Activated CD8-positive, alpha-beta memory T cell treated with anti-CD3 and anti-CD28 coated beads for 36 hours (primary cell): ENCODE measurements around the gene SELENOF. TPM values are rescaled to one million over a fixed set of nuclear protein-coding genes. Genes with fewer than 3 reads are reported as not detected.

ENCODE experiments used
- CTCF ChIA-PET: fragments of 350-600 bp; sonication (Branson Sonifier 250); formaldehyde crosslinking; loops from one replicate; lab custom pipeline; 2021; ENCODE audit warnings: antibody characterized with exemption; lab: Charles Lee
- POLR2A ChIA-PET: fragments of 350-600 bp; sonication (Branson Sonifier 250); formaldehyde crosslinking; loops from one replicate; lab custom pipeline; 2021; ENCODE audit warnings: antibody characterized with exemption; lab: Charles Lee
- total RNA-seq, 2 experiments: library from RNA; stranded (reverse); gene quantifications; one replicate each; pipeline ENCODE4 v1.2.3, GENCODE V29; 2021

Gene SELENOF
- total RNA-seq, 2 experiments from 2014 or later, result 155 to 156 TPM

DNA sequence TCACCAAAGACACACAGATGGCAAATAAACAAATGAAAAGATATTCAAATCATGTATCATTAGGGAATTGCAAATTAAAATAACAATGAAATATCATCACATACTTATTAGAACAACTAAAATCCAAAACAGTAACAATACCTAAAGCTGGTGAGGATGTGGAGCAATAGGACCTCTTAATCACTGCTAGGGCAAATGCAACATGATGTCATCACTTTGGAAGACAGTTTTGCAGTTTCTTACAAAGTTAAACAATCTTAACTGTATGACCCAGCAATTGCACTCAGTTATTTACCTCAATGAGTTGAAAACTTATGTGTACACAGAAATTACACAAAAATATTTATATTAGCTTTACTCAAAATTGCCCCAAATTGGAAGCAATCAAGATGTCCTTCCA is 47.3 kb downstream of the SELENOF start:
- ChIA-PET POLR2A (no interaction called here), CTCF (no interaction called here)

DNA sequence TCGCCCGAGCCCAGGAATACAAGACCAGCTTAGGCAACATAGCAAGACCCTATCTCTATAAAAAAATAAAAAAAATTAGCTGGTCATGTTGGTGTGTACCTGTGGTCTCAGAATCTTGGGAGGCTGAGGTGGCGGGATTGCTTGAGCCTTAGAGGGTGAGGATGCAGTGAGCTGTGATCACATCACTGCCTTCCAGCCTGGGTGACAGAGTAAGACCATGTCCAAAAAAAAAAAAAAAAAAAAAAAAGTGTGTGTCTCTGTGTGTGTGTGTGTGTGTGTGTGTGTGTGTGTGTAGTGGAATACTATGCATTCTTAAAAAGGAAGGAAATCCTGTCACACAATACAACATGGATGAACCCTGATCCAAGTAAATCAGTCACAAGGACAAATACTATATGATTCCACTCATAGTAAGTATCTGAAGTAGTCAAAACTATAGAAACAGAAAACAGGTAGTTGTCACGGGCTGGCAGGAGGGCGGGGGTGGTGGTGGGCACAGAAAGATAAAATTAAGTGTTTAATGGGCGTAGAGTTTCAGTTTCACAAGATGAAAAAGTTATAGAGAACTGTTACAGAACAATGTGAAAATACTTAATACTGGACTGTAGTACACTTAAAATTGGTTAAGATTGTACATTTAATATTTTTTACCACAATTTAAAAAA is 47.8 kb downstream of the SELENOF start:
- ChIA-PET POLR2A (no interaction called here), CTCF (interaction anchor here (0.5 kb wide), 1 partner anchor 130 kb away, joined by 3 read pairs; no protein-coding TSS in a partner anchor)

DNA sequence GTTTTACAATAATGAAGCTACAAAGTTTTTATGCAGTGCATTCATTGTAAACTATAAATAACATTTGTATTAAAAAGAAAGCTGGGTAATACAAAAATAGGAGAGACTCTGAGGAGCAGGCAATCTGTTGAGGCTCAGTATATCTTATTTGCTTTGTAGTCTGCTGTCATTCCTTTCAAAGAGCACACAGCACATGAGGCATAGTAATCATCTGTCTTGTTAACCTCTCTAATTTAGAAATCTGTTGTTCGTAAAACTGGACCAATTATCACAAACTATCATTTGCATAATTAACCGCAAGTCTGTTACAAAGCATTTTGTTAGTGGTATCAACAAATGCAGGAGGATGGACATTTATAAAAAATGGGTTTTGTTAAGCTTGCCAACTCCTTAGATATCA is 51.0 kb downstream of the SELENOF start:
- CTCF ChIA-PET, result no interaction called here
- POLR2A ChIA-PET, result no interaction called here

DNA sequence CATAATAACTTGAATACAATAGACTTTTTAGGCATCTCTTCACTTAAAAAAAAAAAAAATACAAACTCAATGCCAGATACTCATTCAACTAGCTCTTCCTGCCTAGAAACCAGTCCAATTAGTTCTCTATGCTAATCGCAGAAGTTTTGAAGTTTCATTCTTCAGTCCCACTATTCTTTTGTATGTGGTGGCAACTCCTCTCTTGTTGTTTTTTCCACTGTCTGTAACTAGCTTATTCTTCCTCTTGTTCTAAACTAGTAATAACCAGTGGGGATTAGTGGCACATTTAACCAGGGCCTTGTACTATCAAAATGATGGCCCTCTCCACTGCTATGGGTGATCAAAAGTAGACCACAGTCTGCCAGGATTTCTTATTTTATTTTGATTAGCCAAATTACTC is 52.5 kb downstream of the SELENOF start:
- ChIA-PET POLR2A (no interaction called here), CTCF (no interaction called here)

DNA sequence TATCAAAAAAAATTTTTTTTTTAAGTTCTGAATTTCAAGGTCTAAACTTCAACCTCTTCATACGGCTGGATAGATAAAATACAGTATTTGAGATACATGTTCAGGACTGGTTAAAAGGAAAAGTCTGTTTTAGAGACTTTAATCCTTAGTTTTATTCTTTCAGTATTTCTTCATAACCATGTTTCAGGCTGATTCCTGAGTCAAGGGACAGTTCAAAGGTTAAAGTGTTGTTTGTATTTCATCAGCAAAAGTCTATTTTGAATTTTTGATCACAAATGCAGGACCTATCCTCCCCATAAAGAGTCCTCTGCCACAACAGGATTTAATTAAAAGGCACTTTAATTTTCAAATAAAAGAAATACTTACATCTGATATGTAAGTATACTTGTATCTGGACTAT is 53.5 kb downstream of the SELENOF start:
- POLR2A ChIA-PET, result no interaction called here
- CTCF ChIA-PET, result no interaction called here

DNA sequence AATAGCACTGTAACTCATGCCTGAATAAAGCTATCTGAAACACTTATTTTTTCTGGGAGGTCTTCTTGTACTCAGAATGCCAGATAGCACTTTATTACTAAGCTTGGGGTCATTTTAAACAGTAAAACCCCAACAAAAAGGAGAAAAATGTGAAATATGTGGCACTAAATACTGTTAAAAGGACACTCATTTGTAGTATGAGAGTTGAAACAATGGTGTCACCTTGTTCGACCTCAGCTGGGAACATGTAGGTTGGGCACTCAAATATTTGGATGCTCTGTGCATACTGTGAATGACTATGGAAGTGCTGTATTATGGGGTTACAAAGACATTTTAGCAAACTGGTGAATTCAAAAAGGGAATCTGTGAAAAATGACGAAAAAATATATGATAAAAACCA is 53.9 kb downstream of the SELENOF start:
- POLR2A ChIA-PET, result no interaction called here
- CTCF ChIA-PET, result no interaction called here

DNA sequence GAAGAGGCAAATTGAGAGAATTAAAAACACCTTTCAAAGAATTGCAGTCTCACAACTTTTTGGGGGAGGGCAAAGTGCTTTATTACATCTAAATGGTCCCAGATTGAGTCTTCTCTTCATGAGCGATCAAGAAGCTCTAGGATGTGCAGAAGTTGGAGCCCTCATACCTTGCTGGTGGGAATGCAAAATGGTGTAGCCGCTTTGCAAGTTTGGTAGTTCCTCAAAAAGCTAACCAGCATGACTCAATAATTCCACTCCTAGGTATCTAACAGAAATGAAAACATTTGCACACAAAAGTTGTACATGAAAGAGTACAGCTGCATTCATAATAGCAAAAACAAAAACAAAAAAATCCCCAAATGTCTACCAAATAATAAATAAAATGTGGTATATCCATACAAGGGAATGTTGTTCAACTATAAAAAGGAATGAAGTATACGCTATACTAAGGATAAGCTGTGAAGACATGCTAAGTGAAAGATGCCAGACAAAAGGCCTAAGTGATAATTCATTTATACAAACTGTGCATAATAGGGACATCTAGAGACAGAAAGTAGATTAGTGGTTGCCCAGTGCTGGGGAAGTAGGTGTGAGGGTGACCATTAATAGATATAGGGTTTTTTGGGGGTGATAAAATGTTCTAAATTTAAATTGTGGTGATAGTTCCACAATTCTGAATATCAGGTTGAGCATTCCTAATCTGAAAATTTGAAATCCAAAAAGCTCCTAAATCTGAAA is 55.2 kb downstream of the SELENOF start:
- ChIA-PET POLR2A (no interaction called here), CTCF (no interaction called here)

DNA sequence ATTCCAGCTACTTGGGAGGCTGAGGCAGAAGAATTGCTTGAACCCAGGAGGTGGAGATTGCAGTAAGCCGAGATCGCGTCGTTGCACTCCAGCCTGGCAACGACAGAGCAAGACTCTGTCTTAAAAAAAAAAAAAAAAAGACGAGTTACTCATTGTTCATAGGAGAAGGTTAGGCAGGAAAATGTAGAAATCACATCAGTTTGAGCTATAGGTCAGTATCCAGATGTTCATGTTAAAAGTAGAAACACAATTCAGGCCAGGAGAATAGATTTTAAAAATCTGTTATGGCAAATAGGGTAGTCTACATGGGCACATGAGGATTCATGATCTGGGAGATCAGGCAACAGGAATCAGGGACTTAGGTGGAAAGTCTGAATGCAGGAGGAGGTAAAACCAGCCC is 57.7 kb downstream of the SELENOF start:
- ChIA-PET POLR2A (no interaction called here), CTCF (interaction anchor here (0.7 kb wide), 1 partner anchor 473 kb away, joined by 4 read pairs; the partner anchor contains the start of gene LMO4)

DNA sequence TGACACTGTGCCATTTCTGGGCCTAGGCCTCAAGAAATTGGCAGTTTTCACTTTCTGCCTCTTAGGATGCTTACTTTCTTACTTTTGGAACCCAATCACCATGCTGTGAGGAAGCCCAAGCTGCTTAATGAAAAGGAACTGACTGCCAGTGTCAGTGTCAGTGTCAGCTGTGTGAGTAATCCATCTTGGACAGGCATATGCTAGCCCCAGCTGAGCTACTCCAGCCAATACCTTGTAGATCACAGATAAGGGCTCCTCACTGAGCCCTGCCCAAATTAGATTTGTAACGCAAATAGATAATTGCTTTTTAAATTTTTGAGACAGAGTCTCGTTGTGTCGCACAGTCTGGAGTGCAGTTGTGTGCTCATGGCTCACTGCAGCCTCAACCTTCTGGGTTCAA is 59.6 kb downstream of the SELENOF start:
- CTCF ChIA-PET, result no interaction called here

DNA sequence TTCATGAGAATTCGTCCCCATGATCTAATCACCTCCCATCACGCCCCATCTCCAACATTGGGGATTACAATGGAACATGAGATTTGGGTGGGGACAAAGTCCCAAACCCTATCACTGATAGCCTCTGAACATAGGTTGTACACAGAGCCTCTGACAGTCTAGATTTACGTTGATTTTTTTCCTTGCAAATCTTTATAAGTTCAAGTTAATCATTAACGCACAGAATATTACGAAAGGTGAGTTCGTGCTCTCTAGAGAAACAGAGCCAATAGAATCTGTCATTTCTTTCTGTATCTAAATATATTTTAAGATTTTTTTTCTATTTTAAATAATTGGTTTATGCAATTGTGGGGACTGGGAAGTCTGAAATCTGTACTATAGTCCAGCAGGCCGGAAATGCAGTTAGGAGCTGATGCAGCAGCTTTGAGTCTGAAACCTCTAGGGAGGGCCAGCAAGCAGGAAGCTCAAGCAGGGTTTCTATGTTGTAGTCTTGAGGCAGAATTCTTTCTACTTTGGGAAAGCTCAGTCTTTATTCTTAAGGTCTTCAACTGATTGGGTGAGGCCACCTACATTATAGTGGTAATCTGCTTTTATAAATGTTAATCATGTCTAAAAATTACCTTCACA is 61.0 kb downstream of the SELENOF start:
- ChIA-PET CTCF (no interaction called here), POLR2A (no interaction called here)

More for the DNA sequence above, 59.6 kb downstream of the SELENOF start:
- POLR2A ChIA-PET, result no interaction called here

DNA sequence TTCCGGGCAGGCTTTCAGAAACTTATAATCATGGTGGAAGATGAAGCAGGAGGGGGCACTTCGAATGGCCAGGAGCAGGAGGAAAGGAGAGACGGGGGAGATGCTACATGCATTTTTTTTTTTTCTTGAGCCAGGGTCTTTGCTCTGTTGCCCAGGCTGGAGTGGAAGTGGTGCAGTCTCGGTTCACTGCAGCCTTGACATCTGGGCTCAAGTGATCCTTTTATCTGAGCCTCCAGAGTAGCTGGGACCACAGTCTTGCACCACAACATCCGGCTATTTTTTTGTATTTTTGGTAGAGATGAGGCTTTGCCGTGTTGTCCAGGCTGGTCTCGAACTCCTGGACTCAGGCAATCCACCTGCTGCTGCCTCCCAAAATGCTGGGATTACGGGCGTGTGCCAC is 61.6 kb downstream of the SELENOF start:
- ChIA-PET POLR2A (no interaction called here), CTCF (no interaction called here)

DNA sequence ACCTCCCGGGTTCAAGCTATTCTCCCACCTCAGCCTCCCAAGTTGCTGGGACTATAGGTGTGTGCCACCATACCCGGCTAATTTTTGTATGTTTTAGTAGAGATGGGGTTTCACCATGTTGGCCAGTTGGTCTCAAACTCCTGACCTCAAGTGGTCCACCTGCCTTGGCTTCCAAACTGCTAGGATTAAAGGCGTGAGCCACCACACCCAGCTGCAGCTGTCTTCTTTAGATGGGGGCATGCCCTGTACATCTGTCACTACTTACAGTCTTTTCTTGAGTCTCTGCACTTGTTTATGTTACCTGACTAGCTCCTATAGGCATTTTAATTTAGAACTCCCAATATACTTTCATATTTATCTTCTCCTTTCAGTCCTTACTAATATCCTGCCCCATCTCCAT is 64.2 kb downstream of the SELENOF start:
- ChIA-PET POLR2A (no interaction called here), CTCF (no interaction called here)

DNA sequence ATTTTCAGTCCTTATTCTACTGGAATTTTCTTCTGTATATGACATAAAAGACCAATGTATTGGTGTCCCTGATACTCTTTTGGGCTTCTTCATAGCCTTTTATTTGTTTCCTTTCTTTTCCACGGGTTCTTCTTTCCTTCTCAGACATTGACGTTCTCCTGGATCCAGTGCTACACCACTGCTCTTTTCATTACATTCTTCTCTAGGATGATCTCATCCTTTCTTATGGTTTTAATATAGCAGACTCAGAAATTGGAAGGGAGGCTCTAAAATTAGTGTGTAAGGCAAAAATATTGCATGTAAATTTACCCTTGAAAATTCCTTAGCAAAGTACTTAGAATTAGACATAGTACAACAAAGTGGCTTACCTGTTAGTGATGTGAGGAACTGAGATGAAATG is 65.3 kb downstream of the SELENOF start:
- ChIA-PET CTCF (no interaction called here), POLR2A (no interaction called here)

DNA sequence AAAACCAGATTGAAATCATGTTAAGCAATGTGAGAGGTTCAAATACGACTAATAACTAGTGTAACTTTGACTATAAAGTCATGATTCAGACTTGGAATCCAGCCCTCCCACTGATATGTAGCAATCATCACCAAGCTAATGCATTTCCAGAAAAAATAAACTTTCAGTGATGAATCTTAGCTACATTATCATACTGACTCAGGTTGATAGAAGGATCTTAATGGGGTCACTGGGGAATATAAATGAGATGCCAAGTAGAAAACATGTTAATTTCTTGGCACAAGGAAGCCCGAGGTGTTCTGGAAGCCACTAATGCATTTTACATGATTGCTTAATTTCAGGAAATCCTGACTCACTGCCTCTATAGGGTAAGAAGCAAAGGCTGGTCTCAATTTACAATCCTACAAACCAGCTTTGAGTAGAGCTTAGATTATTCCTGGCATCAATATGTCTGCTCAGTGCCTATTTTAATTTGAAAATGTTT is 67.7 kb downstream of the SELENOF start:
- POLR2A ChIA-PET, result no interaction called here
- CTCF ChIA-PET, result no interaction called here

DNA sequence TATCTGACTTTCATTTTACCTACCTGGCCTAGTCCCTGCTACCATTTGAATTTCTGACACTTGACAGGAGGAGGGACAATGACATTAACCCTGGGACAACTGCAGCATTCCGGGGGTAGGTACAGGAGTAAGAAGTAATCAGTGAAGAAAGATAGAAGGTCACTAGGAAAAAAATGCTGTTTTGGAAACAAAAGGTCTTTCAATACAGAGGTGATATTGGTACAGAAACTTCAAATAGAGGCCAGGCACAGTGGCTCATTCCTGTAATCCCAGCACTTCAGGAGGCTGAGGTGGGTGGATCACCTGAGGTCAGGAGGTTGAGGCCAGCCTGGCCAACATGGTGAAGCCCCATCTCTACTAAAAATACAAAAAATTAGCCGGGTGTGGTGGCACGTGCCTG is 68.4 kb downstream of the SELENOF start:
- ChIA-PET CTCF (no interaction called here), POLR2A (no interaction called here)

DNA sequence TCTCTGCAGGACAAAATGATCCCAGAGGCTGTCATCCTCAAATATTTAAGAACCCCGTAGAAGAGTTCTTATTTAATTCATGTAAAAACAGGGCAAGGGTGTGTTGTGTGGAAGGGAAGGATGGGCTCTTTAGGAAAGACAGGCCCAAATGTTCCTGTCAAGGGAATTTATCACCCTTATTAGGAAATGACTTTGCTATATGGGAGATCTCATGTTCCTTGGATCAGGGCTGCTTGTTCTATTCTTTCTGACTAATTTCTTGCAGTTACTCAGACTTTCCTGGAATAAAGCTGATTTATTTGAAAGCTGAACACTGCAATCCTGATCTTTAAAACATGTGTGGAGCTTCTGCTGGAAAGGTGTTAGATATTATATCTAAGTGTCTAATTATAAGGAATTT is 72.8 kb downstream of the SELENOF start:
- ChIA-PET CTCF (interaction anchor here (1.0 kb wide), 1 partner anchor 244 kb away, joined by 4 read pairs; no protein-coding TSS in a partner anchor), POLR2A (no interaction called here)

DNA sequence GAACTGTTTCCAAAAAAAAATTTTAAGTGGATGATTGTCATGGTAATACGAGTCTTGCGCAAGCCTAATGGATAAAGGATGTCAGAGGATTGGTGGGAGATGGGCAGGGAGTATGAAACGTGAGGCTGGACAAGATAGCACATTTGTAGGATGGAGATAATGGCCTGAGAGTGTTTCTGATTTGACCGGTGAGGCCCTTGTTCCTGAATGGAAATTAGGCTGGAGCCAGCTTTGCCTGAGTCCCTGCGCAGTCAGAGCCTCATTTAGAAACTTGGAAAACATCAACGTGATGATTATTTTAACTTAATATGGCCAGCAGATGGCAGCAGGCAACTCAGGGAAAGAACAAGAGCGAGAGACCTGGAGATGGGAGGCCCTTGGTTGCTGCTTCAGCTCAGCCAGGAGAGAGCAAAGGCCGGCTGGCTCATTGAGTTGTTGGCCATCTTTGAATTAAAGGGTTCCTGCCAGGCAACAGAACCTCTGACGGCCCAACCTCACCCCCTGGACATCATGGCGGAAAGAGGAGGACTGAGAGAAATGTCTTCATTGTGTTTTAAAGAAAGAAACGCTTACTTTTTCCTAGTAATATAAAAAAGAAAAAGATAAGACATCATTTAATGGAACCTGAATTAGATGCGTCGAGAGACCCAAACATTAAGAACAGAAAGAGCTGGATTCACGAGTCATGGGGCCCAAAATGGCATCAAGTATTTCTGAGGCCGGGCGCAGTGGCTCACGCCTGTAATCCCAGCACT is 80.3 kb downstream of the SELENOF start:
- CTCF ChIA-PET, result interaction anchor here (0.6 to 2.0 kb wide), 9 partner anchors 22 to 418 kb away, joined by 3 to 12 read pairs (median 4); no protein-coding TSS in a partner anchor
- POLR2A ChIA-PET, result no interaction called here

DNA sequence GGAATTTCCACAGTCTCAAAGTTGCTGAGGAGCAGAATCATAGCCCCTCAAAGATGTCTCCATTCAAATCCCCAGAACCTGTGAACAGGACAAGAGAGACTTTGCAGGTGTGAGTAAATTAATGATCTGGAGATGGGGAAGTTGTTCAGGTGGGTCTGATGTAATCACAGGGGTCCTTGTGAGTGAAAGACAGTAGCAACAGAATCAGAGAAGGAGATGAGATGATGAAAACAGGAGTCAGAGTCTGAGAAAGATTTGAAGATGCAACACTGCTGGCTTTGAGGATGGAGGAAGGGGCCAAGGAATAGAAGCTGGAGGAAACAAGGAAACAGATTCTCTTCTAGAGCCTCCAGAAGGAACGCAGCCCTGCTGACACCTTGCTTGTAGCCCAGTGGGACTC is 81.5 kb downstream of the SELENOF start:
- POLR2A ChIA-PET, result no interaction called here
- CTCF ChIA-PET, result interaction anchor here (1.4 kb wide), 1 partner anchor 132 kb away, joined by 4 read pairs; no protein-coding TSS in a partner anchor

DNA sequence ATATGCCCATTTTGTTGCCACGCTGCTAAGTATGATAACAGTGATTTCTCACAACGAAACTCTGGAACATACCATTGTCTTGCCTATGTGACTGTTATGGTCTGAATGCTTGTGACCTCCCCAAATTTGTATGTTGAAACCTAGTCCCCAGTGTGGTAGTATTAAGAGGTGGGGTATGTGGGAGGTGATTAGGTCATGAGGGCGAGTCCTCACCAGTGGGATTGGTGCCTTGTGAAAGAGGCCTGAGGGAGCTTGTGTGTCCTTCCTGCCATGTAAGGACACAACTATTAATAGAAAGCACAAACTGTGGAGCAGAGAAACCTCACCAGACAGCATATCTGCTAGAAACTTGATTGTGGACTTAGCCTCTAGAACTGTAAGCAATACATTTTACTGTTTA is 84.6 kb downstream of the SELENOF start:
- POLR2A ChIA-PET, result no interaction called here
- CTCF ChIA-PET, result no interaction called here

DNA sequence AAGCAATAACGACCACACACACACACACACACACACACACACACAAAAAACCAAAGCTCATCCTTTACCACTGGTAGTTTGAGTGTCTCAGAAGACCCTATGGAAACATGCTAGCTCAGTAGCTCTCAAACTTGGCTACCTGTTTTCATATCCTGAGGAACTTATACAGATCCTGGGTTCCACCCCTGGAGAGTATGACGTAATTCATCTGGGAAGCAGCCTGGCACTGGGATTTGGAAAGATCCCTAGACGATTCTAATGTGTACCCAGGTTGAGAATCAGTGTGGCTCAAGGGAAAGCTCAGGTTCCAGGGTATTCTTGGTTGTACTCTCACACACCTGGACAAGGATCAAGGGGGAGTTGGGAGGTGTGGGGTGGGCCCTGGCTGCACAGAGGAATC is 85.9 kb downstream of the SELENOF start:
- CTCF ChIA-PET, result no interaction called here
- POLR2A ChIA-PET, result no interaction called here
